ENCODE measurements around the gene BCO2.

GRCh38 chr11:112206071-112206470 lies 30.8 kb downstream of the BCO2 start:
- TF ChIP-seq POLR2A (IDR thresholded peaks at IDR 0.05): no peak
- TF ChIP-seq, protein P1, sequence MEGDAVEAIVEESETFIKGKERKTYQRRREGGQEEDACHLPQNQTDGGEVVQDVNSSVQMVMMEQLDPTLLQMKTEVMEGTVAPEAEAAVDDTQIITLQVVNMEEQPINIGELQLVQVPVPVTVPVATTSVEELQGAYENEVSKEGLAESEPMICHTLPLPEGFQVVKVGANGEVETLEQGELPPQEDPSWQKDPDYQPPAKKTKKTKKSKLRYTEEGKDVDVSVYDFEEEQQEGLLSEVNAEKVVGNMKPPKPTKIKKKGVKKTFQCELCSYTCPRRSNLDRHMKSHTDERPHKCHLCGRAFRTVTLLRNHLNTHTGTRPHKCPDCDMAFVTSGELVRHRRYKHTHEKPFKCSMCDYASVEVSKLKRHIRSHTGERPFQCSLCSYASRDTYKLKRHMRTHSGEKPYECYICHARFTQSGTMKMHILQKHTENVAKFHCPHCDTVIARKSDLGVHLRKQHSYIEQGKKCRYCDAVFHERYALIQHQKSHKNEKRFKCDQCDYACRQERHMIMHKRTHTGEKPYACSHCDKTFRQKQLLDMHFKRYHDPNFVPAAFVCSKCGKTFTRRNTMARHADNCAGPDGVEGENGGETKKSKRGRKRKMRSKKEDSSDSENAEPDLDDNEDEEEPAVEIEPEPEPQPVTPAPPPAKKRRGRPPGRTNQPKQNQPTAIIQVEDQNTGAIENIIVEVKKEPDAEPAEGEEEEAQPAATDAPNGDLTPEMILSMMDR (IDR thresholded peaks at IDR 0.05): no peak
- no peak for TF ChIP-seq POLR2AphosphoS5 (IDR thresholded peaks at IDR 0.05)

Data from breast epithelium (tissue), 3 donors.